Measurements from ENCODE around the gene OTOP3.
"Not testable (repeated sequence)": the region's sequence is repeated elsewhere in the genome, so short reads cannot be mapped to it uniquely, and the experiment has no call there.

Gene OTOP3

DNA sequence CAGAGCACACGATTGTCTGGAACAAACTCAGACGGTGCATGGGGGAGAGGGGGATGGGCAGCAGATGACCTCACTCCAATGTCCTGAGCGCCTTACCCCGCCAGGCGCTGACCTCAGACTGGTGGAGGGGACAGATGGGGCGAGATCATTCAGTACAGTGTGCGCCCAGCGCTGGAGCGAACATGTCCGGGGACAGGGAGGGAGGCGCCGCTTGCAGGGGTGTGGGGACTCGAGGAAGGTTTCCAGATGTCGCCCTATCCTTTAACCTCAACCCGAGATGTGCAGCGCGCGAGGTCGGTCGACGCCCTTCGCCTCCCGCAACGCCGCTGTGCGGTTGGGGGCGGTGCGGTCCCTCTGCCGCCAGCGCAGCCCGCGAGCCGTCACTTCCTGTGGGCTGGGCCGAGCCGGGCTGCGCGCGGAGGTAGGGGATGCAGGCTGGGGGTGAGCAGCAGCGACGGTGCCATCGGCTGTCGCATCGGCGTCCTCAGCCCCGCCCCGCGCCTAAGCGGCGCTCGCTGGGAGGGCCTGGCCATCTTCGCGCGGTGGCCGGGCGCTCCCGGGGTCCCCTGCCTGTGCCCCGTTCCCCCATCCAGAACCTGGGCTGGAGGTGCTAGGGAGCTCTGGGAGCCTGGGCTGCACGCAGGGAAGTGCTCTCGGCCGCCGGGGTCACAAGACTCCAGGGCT lies 46.4 kb downstream of the OTOP3 start:
- DNase-seq (ENCODE audit: low spot score), result peak; percentile 87

DNA sequence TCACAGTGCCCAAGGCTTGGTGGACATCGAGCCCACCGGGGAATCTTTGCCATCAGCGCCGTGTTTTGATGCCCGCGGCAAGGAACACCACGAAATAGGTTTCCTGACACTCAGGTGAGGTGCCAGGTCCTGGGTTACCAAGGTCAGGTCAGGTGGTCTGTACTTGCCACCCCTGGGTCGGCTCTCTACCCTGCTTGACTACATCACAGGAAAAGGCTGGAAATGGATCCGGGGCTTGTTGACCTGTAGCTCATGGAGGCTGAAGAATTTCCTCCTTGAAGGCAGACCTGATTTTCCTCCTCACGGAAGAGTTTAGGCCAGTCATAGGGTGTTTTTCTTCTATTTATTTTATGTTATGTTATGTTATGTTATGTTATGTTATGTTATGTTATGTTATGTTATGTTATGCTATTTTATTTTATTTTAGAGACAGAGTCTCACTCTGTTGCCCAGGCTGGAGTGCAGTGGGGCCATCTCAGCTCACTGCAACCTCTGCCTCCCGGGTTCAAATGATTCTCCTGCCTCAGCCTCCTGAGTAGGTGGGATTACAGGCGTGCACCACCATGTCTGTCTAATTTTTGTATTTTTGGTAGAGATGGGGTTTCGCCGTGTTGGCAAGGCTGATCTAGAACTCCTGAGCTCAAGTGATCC lies 47.1 kb downstream of the OTOP3 start:
- DNase-seq (ENCODE audit: low spot score), result not testable (repeated sequence)

DNA sequence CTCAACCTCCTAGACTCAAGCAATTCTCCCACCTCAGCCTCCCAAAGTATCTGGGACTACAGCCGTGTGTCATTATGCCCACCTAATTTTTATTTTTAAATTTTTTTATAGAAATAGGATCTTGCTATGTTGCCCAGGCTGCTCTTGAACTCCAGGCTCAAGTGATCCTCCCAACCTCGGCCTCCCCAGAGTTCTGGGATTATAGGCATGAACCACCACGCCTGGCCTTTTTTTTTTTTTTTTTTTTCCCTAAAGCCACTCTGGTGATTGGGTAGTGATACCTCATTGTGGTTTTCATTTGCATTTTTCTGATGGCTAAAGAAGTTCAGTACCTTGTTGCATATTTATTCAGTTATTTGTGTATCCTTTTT lies 50.5 kb downstream of the OTOP3 start:
- DNase-seq (ENCODE audit: low spot score), result no peak

DNA sequence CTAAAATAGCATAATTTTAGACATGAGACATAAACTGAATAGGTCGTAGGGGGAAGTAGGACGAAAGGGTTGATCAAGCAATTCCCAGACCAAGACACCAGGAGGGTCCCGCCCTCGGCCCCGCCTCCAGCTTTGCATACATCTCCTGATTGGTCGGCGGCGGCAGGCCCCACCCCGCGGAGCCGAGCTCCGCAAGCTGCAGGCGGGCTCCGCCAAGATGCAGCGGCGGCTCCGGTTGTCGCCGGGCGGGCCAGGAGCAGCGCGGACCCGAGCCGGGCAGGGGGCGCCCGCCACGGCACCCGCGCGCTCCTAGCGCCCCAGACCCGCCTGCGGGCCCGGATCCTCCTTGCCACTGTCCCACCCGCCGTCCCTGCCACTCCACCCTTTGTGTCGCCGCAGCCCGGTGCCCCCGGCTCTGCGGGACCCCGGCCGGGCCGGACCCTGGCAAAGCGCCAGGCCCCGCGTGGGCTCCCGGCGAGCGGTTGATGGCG lies 51.8 kb downstream of the OTOP3 start, which contains the start of gene CDR2L:
Gene CDR2L, plus strand, starts transcription at position 215 of the 491 bp plus-strand sequence. CDS start 412 bp downstream, outside the sequence.
- peak; percentile 93 for DNase-seq (ENCODE audit: low spot score)

DNA sequence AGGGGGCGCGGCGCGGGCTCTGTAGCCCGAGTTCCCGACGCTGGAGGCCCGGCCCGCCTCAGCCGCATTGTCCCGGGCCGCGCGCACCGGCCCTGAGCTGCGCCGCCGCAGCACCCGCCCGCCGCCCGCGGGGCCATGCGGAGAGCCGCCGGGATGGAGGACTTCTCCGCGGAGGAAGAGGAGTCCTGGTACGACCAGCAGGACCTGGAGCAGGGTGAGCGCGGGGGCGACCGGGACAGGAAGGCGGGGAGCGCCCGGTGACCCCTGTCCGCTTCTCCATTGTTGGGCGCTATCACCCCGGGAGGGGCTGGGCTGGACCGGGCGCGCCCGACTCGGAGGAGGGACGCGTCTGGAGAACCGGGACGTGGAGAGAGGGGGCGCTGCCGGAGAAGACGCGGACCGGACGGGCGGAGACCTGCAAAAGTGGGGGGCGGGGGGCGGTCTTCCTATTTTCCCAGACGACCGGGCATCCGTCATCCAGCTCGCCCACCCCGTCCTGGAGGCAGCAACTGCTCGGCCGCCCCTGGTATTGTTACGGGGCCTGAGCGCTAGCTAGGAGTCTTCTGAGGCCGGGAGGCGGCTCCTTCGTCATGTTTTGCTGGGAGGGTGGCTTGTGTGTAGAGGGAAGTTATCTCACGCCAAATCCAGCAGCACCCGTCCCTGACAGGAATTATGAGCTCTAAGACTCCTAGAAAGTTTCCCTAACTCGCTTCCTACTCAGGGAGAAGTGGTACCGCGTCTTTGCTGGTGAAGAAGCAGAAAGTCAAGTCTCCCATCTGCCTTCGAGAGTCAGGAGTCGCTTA lies 52.4 kb downstream of the OTOP3 start:
- DNase-seq (ENCODE audit: low spot score), result peak; percentile 53

DNA sequence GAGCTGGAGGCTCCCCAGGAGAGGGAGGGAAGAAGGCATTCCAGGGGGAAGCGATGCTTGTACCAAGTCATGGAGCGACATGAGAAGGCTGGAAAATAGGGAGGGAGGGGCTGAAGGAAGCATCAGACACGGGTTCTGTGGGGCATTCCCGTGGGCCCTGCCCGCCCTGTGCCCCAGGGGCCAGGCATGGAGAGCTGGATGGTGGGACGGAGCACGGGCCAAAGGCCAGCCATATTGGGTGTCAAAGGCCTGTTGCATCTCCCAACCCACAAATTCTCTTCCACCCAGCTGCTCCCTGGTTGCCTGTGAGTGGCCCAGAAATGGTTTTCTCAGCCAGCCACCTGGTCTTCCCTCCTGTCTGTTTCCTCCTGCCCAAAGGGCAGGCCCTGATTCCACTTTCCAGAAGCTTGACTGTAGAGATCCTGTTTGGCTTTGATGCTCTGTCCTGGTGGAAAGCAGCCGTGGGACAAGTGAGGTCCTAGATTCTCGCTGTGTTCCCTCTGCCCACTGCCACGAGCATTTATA lies 54.9 kb downstream of the OTOP3 start:
- DNase-seq (ENCODE audit: low spot score), result no peak

DNA sequence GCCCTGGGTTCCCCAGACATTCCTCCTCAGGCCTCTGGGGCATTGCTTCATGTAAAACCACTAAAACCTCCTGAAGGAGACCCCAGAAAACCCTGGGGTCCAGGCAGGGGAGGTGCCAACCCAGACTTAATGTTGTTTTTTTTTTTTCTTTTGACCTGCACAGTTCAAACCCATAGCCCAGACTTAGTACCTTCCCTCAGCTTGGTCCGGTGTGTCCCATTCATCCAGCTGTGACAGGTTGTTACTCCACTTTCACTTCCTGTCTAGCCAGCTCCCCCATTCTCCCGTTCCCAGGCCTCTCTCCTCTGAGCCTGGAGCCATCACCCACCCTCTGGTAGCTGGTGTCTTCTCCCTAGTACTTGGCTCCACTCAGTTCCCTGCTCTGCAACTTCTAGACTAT lies 56.5 kb downstream of the OTOP3 start:
- no peak for DNase-seq (ENCODE audit: low spot score)

DNA sequence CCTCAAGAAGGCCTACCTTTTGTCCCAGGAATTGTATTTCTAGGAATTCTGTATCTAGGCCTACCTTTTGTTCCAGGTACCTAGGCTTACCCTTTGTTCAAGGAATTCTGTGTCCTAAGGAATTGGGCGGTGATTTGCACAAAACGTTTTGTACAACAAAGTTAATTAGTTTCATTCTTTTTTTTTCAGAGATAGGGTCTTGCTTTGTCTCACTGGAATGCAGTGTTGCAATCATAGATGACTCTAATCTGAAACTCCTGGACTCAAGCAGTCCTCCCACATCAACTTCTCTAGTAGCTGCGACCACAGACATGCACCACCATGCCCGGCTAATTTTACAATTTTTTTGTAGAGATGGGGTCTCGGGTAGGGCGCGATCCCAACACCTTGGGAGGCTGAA lies 58.7 kb downstream of the OTOP3 start:
- DNase-seq (ENCODE audit: low spot score), result no peak

DNA sequence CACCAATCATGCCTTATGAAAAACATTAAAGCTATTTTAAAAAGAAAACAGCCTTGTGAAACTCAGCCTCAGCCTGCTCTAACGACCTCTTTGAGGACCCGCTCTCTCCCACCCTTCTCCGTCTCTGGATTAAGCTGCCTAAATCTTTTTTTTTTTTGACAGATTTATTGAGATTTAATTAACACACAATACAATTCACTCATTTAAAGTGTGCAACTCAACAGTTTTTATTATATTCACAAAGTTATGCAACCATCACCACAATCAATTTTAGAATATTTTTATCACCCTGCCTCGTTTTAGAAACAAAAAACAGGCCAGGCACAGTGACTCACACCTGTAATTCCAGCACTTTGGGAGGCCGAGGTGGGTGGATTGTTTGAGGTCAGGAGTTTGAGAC lies 60.1 kb downstream of the OTOP3 start:
- no peak for DNase-seq (ENCODE audit: low spot score)

DNA sequence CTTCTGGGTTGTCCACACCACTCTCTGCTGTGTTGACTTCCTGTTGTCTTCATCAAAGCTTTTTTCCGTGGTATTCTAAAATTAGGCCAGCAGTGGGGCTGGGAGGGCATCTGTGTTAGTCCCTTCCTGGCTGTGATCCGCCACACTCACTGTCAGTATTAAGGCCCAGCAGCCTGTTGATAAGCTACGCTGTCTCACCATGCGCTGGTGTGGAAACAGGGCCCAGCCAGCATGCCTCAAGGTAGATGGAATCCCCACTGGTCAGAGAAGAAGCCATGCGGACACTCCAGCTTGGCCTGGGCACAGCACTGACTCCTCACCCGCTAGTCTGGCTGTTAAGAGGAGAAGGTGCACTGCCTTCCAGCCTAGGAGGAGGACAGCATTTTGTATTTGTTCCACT lies 63.1 kb downstream of the OTOP3 start:
- no peak for DNase-seq (ENCODE audit: low spot score)

DNA sequence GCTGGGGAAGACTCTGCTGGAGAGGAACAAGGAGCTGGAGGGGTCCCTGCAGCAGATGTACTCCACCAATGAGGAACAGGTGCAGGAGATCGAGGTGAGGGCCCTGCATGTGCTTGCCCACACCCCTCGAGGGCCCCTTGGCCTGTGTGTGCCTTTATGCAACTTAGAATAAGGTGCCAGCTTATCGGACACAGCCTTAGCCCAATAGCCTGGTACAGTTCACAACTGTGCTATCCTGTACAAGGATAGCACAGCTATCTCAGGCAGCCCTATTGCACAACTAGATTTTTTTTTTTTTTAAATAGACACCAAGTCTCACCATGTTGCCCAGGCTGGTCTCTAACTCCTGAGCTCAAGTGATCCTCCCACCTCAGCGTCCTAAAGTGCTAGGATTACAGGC lies 63.8 kb downstream of the OTOP3 start:
- no peak for DNase-seq (ENCODE audit: low spot score)

All from SK-N-DZ (cell line).